ENCODE measurements around the gene ZNF292.
"Not testable (repeated sequence)": the region's sequence is repeated elsewhere in the genome, so short reads cannot be mapped to it uniquely, and the experiment has no call there.

Gene ZNF292

DNA sequence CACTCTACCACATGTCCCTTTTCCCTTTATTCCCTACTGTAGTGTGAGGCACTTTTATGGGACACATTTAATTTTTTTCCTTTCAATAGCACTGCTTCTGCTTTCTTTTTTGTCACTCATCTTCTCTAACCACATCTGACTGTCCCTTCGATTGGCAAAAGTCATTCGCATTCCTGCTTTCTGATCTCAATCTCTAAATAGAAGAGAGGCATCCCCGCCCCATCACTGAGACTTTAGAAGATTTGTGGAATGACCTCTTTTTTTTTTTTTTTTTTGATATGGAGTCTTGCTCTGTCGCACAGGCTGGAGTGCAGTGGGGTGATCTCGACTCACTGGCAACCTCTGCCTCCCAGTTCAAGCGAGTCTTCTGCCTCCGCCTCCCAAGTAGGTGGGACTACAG lies 9.1 kb downstream of the ZNF292 start:
- DNase-seq: no peak

- no peak for DNase-seq
Observed at GRCh38 chr6:87165185-87165584, 9.8 kb downstream of the ZNF292 start.

DNA sequence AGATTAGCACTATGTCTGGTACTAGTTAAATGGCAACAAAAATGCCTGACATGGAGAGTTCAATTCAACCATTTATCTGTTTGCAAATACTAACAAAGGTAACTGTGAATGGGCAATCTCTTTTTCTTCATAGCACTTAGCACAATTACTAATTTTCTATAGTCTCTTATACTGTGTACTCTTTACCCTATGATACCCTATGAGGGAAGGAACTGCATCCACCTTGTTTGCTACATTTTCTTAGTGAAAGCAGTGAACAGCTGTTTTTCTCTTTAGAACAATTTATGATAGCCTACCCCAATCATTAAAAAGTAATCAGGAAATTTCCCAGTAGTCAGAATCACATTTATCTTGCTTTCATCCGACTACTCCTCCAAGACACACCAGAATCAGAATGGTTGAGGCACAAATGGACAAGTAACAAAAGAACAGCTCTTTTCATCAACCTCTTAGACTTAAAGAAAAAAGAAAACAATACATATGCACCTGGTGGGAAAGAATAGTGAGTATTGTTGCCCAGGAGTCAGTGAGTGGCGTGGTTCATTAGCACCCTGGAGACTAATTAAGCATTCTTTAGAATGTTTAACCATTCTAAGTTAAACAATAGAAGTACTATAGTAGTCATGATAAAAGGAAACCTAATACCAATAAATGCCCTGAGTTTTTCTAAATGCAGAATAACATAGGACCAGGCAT lies 16.7 kb downstream of the ZNF292 start:
- DNase-seq: no peak

DNA sequence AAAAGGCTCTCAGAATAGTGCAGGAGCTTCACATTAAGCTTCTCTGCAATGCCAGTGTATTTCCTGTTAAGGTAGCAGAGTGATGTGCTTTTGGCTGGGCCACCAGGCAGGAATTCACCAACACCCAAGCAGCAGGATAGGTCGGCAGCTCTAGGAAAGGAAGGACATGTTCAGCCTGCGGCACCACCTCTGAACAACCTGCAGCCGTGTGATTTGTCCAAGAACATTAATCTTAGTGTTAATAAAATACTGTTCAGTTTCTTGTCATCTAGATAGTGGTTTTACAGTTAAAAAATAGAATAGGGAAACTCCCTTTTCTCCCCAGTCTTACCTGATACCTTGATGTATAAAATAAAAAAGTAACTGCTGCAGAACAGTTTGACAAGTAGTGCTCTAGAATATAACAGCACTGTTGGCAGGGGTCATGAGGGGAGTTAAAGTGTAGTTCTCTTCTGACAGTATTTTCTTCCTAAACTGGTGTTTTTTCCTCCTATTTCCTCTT lies 18.8 kb downstream of the ZNF292 start:
- DNase-seq: no peak

GRCh38 chr6:87176493-87176892 lies 21.1 kb downstream of the ZNF292 start:
- no peak for DNase-seq

DNA sequence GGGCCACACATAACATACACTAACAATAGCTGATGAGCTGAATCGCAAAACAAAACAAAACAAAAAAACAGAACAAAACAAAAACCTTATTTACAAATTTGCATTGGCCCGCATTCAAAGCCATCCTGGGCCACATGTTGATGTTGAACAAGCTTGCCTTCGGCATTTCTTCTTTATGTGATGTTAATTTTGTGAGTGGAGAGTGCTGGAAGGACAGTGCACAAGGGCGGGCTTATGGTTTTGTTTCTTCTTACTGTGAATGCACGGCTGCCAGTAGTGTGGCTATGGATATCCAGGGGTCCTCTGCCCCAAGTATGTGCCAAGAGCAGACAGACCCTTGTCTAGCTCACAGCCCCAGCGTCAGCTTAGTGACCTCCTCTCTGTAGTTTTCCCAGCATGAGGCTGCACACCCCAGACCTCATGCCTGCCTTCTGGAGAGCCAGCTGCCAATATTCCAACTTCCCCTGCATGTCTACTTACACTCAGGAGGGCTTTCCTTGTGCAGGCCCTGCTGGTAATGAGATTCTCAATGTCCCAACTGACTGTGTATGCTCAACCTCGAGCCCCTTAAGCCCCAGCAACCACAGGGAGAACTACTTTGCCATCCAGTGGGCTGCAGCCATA lies 24.9 kb downstream of the ZNF292 start:
- no peak for DNase-seq

GRCh38 chr6:87181903-87182302 lies 26.5 kb downstream of the ZNF292 start:
- DNase-seq: no peak

- DNase-seq: no peak
Observed at GRCh38 chr6:87182321-87182720, 27.0 kb downstream of the ZNF292 start.

DNA sequence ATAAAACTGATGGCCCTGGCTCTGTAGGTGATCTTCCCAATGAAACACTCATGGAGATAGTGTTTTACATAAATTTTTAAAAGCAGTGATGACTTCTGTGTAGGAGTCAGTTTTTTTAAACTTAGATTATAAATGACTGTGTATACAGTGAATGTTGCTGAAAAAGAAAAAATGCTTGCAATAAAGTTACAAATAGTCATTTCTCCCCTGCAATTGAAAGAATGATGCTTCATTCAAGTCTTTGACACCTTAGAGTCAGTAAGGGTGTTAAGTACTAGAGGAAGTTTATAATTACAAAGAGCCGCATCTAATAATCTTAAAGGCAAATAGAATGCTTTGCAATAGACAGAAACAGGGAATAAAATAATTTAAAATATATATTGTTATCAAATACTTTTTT lies 27.6 kb downstream of the ZNF292 start:
- DNase-seq: no peak

DNA sequence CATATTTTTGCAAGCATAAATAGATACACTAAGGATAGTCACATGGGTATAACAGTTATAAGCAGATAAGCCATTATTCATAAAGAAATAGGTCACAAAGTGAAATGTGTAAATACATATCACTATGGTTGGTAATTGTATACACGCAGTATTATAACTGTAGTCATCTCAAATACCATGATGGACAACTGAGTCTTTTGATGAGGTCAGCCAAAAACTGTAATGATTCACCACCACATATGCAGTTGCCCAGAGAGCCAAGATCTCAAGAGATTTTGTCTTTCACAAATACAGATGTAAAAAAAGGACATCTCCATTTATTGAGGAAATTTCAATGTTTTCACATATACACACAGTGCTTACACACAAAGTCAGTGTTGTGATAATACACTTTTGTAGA lies 28.3 kb downstream of the ZNF292 start:
- DNase-seq: no peak

GRCh38 chr6:87184762-87185250 lies 29.4 kb downstream of the ZNF292 start:
- DNase-seq: no peak

DNA sequence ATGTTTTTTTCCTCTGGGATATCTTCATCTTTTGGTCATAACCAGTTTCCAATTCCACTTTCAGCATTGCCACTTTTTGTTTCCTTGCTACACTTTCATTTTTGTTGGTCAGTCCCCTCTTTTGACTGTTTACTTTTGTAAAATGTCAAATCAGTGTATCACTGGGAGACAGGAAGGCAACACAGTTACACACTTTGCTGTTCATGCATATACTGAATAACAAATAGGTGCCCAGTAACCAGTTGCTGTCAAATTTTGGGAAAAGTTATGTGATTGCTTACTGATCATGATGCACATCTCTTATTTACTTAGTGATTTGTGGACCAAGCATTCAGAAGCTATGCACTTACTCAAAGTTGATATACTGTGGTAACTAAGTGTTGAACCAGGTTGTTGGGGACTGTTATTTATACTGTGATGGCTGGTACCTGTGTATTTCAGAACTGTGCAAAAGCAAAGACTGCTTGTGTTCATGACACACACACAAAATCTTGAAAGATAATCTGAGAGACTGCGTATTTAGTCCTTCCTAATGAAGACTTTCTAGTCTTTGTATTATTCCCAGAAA lies 41.0 kb downstream of the ZNF292 start:
- no peak for DNase-seq

GRCh38 chr6:87197547-87197946 lies 42.2 kb downstream of the ZNF292 start:
- DNase-seq: no peak

DNA sequence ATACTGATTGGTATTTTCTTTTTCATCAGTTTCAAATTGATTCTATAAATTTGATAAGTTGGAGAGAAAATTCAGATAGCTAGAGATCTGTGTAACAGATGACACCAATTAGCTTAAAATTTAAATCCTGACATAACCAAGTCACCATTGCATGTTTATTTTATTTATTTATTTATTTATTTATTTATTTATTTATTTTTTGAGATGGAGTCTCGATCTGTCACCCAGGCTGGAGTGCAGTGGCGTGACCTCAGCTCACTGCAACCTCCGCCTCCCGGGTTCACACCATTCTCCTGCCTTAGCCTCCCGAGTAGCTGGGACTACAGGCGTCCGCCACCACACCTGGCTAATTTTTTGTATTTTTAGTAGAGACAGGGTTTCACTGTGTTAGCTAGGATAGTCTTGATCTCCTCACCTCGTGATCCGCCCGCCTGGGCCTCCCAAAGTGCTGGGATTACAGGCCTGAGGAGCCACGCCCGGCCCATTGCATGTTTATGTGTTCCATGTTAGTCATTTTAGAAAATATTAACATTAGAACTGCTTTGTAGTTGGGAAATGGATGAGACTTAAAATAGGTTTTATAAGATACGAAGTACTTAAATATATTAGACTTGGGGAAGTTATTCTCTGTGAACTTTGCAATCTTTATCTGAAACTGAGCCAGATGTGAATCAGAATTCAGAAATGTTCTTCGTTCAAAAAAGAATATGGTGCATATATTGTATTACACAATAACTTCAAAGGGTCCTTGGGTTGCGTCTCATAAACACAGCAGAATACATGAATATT lies 42.9 kb downstream of the ZNF292 start:
- not testable (repeated sequence) for DNase-seq

- DNase-seq: no peak
Observed at GRCh38 chr6:87199787-87200186, 44.4 kb downstream of the ZNF292 start.

DNA sequence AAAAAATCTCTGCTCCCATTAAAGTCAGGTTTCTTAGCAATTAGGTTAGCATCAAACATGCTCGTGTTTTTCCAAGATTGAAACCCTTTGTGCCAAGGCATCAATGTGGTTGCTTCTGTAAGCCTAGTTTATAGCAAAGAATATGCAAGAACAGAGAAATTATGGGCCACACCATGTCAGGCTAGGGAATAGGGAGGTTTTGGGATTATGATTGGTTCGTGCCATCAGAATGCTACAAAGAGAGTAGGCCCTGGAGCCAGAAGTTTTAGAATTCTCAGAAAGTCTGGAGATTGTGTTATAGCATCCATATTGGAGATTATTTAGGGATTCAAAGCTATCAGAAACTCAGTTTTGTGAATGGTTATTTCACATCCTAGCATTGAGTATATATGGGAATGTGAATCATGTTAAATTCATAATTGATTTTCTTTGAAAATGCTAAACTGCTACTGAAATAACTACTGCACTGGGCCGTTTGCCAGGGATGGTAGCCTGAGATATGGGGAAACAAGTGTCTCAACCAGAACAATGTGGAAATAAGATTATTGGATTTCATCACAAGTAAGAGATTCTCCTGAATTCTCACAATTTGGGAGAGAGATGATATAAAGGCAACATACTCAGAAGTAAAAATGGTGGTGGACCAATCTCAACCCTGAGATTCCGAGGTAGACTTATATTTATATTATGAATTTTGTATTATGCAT lies 45.3 kb downstream of the ZNF292 start:
- DNase-seq: no peak

DNA sequence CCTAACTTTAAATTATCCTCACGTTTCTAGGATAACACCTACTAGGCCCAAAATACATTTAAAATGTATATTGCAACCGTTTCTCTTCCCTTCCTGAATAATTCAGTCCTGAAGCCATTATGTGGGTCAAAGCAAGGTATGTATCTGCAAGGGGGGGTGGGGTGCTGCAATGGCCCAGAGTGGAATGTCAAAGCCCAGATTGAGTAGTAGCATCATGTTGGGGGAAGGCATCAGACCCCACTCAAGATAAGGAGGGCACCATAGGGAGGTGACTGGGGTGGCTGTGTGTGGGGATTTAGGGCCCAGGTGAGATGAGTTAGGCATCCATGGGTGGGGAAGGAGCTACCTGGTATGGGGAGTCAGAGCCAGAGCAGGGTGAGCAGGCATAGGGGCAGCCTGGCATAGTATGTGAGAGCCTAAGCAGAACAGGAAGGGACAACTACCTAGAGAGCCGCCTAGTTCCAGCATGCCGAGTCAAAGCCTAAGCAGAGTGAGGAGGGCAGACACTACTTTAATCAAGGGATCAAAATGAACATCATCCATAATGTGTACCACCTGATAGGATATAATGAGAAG lies 48.2 kb downstream of the ZNF292 start:
- no peak for DNase-seq

DNA sequence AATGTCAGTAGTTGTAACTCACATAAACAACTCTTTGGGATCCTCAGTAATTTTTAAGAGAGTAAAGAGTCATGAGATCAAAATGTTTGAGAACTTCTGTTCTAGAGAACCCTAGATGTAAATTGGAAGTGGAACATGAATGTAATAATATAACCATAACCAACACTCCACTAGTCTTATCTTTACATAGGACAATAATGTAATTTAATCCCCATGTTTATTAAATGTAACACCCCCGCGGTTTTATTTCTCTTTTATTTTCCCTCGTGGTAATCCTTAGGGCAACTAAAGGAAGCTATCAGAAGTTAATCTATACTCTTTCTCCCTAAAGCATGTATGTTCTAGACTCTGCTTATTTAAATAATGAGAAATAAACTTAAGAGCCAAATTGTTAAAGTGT lies 54.4 kb downstream of the ZNF292 start:
- no peak for DNase-seq

DNA sequence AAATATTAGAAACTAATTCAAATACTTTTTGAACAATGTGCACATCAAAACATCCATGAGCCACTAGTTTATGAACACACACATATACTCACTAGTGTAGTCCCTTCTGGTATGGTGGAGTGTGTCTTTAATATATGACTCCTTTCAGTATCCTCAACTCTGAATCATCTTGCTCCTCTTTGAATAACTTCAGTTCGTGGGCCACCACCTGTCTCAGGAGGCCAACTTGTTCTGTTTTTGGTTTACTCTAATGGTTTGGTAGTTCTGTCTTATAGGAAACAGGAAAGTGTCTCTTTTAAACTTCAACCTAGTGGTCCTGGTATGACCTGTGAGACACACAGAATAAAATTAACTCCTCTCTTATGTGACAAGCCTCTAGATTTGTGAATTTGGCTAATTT lies 55.6 kb downstream of the ZNF292 start:
- DNase-seq: no peak

DNA sequence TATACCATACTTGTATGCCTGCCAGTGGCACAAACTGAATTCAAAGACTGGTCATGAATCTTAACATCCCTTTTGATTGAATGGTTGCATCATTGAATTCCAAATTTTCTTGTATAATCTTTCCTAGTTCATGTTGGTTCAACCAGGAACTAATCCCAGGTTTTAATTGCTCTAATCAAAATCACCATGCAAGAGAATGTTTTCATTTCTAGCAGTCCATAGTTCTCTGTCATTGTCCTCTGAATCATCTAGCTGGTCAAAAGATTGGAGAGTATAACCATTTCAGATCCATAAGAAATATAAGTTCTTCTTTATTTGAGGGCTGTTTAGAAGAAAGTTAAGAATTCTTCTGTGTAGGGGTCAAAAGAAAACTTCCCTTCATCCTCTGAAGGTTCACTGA lies 57.2 kb downstream of the ZNF292 start:
- no peak for DNase-seq

- DNase-seq: no peak
Observed at GRCh38 chr6:87213364-87213763, 58.0 kb downstream of the ZNF292 start.

DNA sequence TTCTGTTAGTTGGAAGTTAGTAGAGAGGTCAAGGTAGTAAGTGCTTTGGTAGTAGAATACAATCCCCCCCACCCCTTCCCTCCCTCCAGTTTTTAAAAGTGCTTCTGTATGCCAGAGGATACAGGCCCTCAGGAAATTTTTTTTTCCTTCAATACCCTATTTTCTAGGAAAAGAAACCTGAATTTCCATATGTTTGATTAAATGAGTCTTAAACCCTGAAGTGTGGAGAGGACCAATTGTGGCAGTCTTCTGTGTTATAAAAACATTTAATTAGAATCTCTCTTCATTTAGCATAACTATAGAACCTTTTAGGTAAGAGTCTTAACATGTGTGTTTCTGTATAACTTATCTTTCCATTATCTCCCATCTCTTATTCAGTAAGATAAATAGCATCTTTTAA lies 59.5 kb downstream of the ZNF292 start:
- DNase-seq: no peak
